IPS DF 6.9 (cell line): ENCODE measurements around the gene AGPAT4.

Experiments
- DNase-seq: peaks from one replicate; pipeline ENCODE4 v3.0.0-alpha.2; 2013; ENCODE audit warnings: low read depth, low spot score
- H3K27ac ChIP-seq: one replicate; pipeline ENCODE4 v1.5.1; 2013; ENCODE audit warnings: low read length, control low read depth
- H3K27me3 ChIP-seq: 2 replicates; pipeline ENCODE4 v1.6.1; 2013; ENCODE audit warnings: mild to moderate bottlenecking, low read length; ENCODE audit not compliant: control insufficient read depth, insufficient read depth
- H3K36me3 ChIP-seq: 2 replicates; pipeline ENCODE4 v1.6.1; 2013; ENCODE audit warnings: low read length; ENCODE audit not compliant: control insufficient read depth, insufficient read depth
- H3K4me1 ChIP-seq: 2 replicates; pipeline ENCODE4 v1.6.1; 2013; ENCODE audit warnings: low read length; ENCODE audit not compliant: control insufficient read depth, insufficient read depth
- H3K4me3 ChIP-seq: 2 replicates; pipeline ENCODE4 v1.5.1; 2013; ENCODE audit warnings: mild to moderate bottlenecking, low read length
- H3K9me3 ChIP-seq: 2 replicates; pipeline ENCODE4 v1.6.1; 2013; ENCODE audit warnings: low read length, inconsistent platforms; ENCODE audit not compliant: control insufficient read depth, insufficient read depth
- WGBS: extraction: QIAGEN DNeasy Blood & Tissue Kit; methylation state at CpG from one replicate; pipeline ENCODE4 v1.1.7; 2013; ENCODE audit warnings: mixed read lengths, missing lambda C conversion rate; ENCODE audit not compliant: insufficient read length, insufficient coverage; 5-methylcytosine and 5-hydroxymethylcytosine counted together

The AGPAT4 gene

DNA sequence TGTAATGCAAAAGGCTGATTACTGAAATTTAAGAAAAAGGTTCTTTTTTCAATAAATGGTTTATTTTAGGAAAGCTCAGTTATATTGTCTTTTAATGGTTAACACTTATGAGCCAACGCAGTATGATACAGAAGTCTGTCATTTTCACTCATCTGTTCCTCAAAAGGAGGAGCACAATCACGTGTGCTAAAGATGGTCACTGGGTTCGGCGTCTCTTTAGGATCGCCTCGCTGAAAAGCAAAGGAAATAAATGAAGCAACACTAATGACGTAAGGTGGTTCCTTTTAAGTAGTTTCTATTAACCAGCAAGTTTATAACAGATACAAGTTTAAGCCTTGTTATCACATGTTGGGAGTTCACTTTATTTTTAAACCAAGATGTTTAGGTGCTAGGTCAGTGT lies 156.6 kb downstream of the AGPAT4 start:
- Histone ChIP-seq H3K9me3 (no peaks in the 10 kb centered on the region), H3K4me1 (no peaks in the 10 kb centered on the region), H3K27ac (no peak overlapping the region), H3K4me3 (no peak overlapping the region), H3K27me3 (no peaks in the 10 kb centered on the region), H3K36me3 (peaks cover 6% of the 10 kb centered on the region; the same call in 1 of the 2 replicates)
- WGBS = no CpG with 5 or more reads among the region's 7 CpGs
- no peak for DNase-seq

DNA sequence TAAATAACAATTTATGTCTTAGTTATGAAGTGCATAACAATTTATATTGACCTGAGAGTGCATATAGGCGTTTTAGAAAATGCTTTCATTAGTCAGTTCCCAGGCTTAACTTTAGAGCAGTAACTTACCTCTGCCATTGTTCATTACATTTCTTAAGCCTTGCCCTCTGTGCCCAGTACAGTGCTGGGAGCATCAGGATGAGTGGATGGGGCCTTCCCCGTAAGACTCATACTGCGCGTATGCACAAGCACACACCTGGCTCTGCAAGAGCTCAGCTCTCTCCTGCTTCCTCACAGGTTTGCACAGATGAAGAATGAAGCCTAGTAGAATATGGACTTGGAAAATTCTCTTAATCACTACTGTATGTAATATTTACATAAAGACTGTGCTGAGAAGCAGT lies 157.3 kb downstream of the AGPAT4 start:
- H3K4me3 ChIP-seq = no peak overlapping the region
- H3K27ac ChIP-seq = no peak overlapping the region
- no peak for DNase-seq
- H3K27me3 ChIP-seq = no peaks in the 10 kb centered on the region
- H3K36me3 ChIP-seq = peaks cover 13% of the 10 kb centered on the region; the same call in 1 of the 2 replicates
- H3K9me3 ChIP-seq = no peaks in the 10 kb centered on the region
- no CpG with 5 or more reads among the region's 4 CpGs for WGBS
- no peaks in the 10 kb centered on the region for H3K4me1 ChIP-seq

DNA sequence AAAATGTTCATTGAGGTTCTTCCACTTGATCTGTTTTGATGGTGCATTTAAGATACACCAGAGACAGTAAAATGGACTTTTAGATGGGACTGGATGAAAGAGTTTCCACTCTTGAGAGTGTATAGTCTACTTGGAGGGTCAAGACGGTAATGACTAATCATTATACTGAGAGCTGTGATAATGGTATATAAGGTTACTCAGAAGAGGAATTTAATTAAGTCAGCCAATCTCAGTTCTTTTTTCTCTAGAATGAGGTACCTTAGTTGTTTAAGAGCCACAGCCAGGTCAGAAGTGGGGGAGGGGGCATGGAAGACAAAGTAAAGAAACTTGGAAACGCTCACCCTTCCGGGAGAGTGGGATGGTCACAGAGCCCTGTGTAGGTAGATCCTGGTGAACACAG lies 158.4 kb downstream of the AGPAT4 start:
- no CpG with 5 or more reads among the region's 3 CpGs for WGBS
- peaks cover 19% of the 10 kb centered on the region; the same call in 1 of the 2 replicates for H3K36me3 ChIP-seq
- H3K9me3 ChIP-seq = no peaks in the 10 kb centered on the region
- no peak overlapping the region for H3K4me3 ChIP-seq
- H3K4me1 ChIP-seq = no peaks in the 10 kb centered on the region
- H3K27me3 ChIP-seq = no peaks in the 10 kb centered on the region
- no peak overlapping the region for H3K27ac ChIP-seq
- DNase-seq = no peak

DNA sequence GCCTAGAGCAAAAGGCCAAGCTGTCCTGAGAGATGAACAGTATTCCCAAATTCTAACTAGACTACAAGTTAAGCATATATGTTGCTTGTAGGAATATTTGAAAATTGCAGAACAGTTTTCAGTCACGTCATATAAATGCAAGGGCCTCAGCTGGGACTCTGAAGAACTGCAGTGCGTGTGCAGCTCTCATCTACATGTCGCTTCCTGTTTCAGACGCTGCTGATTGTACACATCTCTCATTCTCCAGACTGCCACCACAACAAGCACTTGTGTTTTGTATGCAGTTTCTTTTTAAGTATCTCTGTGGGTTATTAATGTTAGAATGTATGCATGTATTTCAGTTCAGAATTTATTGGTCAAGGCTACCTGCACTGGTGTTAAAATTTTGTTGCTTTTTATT lies 162.6 kb downstream of the AGPAT4 start:
- no CpG with 5 or more reads among the region's 4 CpGs for WGBS
- Histone ChIP-seq H3K9me3 (no peaks in the 10 kb centered on the region), H3K36me3 (peaks cover 36% of the 10 kb centered on the region), H3K4me3 (no peak overlapping the region), H3K4me1 (no peaks in the 10 kb centered on the region), H3K27ac (no peak overlapping the region), H3K27me3 (no peaks in the 10 kb centered on the region)
- no peak for DNase-seq

DNA sequence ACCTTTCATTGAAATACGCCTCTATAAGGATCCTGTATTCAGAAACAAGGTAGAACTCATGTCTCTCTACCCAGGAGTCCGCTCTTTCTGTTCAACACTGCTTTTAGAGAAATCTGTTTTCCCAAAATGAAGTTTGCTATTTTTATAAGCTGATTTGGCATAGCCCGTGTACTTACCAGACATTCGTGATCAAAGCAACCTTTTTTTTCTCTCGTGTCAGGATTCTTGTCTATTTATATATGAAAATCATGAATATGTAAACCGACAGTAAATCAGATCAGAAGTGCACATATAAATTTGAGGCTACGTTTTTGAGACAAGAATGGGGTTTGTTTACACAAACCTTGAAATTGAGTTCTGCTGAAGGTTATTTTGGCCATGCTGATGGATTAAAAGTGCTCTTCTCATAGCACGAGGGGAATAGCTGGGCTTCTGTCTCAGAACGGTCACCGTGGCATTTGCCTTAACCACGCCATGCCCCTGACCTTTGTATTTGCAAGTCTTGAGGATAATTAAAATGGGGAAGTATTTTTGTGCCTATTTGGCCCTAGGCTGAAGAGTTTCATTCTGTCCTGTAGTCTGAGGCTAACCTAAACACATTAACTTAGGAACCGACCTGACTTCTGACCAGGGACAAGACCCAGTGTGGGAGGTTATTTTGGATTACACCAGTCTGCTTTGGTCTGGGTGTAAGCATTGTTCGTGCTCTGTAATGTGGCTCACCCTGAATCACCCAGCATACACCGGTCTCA lies 163.7 kb downstream of the AGPAT4 start:
- H3K9me3 ChIP-seq = no peaks in the 10 kb centered on the region
- H3K27ac ChIP-seq = no peak overlapping the region
- DNase-seq = no peak
- no peaks in the 10 kb centered on the region for H3K27me3 ChIP-seq
- peaks cover 36% of the 10 kb centered on the region for H3K36me3 ChIP-seq
- H3K4me3 ChIP-seq = no peak overlapping the region
- no peaks in the 10 kb centered on the region for H3K4me1 ChIP-seq
- no CpG with 5 or more reads among the region's 14 CpGs for WGBS

GRCh38 chr6:161109366-161109765 lies 164.5 kb downstream of the AGPAT4 start:
- no peak overlapping the region for H3K4me3 ChIP-seq
- H3K4me1 ChIP-seq = no peaks in the 10 kb centered on the region
- H3K9me3 ChIP-seq = no peaks in the 10 kb centered on the region
- peaks cover 36% of the 10 kb centered on the region for H3K36me3 ChIP-seq
- DNase-seq = no peak
- no peak overlapping the region for H3K27ac ChIP-seq
- no CpG with 5 or more reads among the region's 4 CpGs for WGBS
- H3K27me3 ChIP-seq = no peaks in the 10 kb centered on the region

- Histone ChIP-seq H3K36me3 (peaks cover 36% of the 10 kb centered on the region), H3K27me3 (no peaks in the 10 kb centered on the region), H3K4me3 (no peak overlapping the region)
These were observed 164.9 kb downstream of the AGPAT4 start for GRCh38 chr6:161108916-161109315.

GRCh38 chr6:161107779-161108730 lies 165.8 kb downstream of the AGPAT4 start:
- no peaks in the 10 kb centered on the region for H3K9me3 ChIP-seq
- peaks cover 36% of the 10 kb centered on the region for H3K36me3 ChIP-seq
- H3K27ac ChIP-seq = no peak overlapping the region
- DNase-seq = no peak
- WGBS = no CpG with 5 or more reads among the region's 23 CpGs
- H3K4me1 ChIP-seq = no peaks in the 10 kb centered on the region
- no peak overlapping the region for H3K4me3 ChIP-seq
- no peaks in the 10 kb centered on the region for H3K27me3 ChIP-seq

More at GRCh38 chr6:161108916-161109315, 164.9 kb downstream of the AGPAT4 start:
- no CpG with 5 or more reads among the region's 5 CpGs for WGBS
- H3K27ac ChIP-seq = no peak overlapping the region
- DNase-seq = no peak
- no peaks in the 10 kb centered on the region for H3K4me1 ChIP-seq
- no peaks in the 10 kb centered on the region for H3K9me3 ChIP-seq

DNA sequence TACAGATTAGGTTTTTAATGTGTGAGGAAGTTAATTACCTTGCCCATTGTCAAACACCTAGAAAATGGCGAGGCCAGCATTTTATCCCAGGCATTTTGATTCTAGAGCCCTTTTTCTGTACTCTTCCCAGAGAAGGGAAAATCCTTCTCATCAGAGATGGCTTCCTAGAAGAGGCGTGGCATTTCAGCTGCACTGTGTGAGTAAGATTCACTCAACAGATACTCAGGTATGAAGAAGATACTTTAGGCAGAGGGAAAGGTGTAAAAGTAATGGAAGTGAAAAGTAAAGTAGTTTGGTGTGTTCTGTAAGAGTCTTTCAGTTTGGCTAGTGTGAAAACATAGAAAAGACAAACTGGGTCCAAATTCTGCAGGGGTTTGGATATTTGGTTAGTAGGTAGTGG lies 168.5 kb downstream of the AGPAT4 start:
- WGBS = no CpG with 5 or more reads among the region's 2 CpGs
- Histone ChIP-seq H3K9me3 (no peaks in the 10 kb centered on the region), H3K4me1 (no peaks in the 10 kb centered on the region), H3K27ac (no peak overlapping the region), H3K27me3 (no peaks in the 10 kb centered on the region), H3K36me3 (peaks cover 23% of the 10 kb centered on the region), H3K4me3 (no peak overlapping the region)
- DNase-seq = no peak

- no peak for DNase-seq
- Histone ChIP-seq H3K36me3 (peaks cover 21% of the 10 kb centered on the region), H3K27ac (no peak overlapping the region)
These were observed 168.9 kb downstream of the AGPAT4 start for GRCh38 chr6:161104966-161105365.

More at GRCh38 chr6:161104966-161105365, 168.9 kb downstream of the AGPAT4 start:
- Histone ChIP-seq H3K4me1 (no peaks in the 10 kb centered on the region), H3K4me3 (no peak overlapping the region), H3K9me3 (no peaks in the 10 kb centered on the region), H3K27me3 (no peaks in the 10 kb centered on the region)
